NCI-H2107 treated with DMSO at 0.1 percent for 48 hours (cell line): Measurements from ENCODE around the gene C2orf68.
A peak's percentile ranks its signal among the peaks of the same experiment; 100 is the strongest.
"Not testable (repeated sequence)": the region's sequence is repeated elsewhere in the genome, so short reads cannot be mapped to it uniquely, and the experiment has no call there.

Experiments used
- DNase-seq: peaks from one replicate; lab custom pipeline; 2025; ENCODE audit not compliant: unreplicated experiment; lab: John Stamatoyannopoulos, UW

Gene C2orf68

DNA sequence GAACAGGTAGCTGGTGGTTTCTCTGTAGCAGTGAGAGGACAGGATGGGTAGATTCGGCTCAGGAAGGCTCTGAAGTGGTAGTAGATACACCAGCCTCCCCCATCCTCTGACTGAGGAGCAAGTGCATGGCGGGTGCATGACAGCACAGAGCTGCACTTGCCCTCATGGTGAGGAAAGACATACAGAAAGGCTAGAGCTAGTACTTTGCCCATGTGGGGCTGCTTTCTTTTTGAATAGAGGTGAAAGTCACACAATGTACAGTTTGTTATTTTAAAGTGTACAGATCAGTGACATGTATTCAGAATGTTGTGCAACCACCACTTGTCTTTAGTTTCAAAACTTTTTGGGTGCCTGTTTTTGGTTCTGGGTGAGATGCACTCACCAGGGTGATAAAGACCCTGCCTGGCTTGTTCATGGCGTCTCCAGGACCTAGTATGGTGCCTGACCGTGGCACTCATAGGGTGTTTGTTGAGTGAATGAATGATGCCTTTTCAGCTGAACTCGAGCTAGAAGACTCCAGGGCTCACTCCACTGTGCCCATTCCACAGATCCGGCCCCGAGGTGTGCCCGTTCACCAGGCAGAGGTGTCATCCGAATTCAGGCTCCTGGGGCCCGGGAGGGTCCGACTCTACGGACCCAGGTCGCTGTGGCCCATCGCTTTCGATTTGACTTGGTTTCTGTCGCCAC lies 28.1 kb downstream of the C2orf68 start:
- DNase-seq: no peak

DNA sequence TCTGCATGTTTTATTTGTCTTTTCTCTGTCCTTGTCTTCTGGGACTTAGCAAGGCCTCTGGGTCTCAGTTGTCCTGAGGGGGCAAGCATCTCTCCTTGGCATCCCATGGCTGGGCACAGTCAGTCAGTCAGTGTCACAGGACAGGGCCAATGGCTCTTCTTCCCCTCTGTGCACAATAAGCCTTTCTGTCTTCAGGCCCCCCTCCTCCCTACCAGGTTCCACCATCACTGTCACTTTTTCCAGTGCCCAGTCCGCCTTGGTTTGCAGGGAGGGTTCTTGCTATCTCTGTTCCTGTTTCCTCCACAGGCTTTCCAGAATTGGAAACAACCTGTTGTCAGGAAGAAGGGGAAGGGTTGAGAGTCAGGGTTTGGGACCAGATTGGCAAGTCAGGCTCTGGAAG lies 29.4 kb downstream of the C2orf68 start:
- no peak for DNase-seq

DNA sequence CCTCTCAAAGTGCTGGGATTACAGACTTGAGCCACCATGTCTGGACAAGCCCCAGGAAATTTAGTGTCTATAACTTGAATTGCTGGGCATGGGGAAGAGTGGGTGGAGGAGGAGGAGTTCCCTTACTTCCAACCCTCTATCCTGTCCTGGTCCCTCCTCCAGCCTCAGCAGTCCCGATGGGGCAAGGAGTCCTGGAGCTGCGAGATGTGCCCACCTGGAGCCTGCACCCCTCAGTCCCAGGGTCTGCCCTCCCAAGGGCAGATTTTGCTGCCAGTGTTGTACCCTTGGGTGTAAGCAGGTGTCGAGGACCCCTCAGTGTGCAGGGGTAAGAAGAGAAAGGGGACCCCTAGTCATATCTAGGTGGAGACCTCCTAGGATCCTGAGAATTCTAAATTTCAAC lies 31.7 kb downstream of the C2orf68 start:
- no peak for DNase-seq

DNA sequence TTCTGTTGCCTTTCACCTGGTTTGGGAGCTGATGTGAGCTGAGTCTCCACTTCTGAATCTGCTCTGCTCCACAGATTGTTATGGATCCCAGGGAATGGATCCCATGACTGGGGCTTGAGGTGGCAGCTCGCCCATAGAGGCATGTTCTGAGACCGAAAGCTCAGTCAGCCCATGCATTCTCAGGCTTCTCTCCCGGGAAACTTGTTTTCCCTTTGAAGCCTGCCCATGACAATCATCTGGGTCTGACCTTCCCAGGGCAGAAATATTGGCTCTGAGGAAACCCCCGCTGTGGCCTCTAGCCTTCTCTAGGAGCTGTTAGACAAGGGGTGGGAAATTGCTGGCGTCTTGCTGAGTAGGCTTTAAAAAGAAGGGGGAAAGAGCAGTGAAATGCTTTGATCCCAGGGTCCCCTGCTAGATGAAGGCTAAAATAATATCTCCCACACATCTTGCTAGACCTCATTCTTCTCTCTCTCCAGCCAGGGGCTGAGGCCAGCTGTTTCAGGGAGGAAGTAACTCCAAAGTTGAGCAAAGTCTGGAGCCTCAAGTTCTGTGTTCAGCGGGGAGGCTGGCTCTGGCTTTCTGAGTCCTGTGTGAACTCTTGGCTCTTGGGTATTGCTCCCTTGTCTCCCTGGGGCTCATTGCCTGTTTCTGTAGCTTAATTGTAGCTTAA lies 32.5 kb downstream of the C2orf68 start:
- DNase-seq: no peak

DNA sequence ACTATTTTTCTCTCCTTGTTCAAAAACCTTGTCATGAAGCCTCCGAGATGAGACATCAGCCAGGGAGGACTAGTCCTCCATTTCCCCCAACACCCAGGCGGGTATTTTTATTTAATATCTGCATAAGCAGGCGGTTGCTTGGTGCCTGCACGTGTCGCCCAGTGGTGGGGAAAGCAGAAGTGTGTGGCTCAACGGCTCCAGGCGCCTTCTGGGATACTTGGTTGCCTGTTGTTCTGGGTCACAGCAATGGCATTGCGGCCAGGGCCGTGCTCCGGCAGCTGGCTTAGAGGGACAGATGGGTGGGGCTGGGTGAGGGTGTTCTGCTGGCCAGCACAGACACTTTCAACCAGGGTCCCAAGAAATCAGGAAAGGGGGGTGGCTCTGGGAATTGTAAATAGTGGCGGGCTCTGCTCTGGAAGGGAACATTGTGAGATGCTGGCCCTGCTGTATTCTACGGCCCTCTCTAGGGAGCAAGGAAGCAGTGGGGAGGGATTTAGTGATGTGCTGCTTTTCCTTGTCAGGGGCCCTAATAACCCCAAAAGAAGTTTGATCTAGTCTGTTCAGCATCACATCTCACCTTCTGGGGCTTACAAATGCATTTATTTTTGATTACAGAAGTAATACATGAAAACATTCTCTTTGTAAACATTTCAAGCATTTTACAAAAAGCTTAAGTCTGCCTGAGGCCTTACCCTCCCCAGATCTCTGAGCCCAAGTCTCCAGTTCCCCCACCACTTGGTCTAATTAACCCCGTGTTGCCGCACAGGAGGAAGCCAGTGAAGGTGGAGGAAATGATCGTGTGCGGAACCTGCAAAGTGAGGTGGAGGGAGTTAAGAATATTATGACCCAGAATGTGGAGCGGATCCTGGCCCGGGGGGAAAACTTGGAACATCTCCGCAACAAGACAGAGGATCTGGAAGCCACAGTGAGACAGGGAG lies 33.4 kb downstream of the C2orf68 start:
- DNase-seq: no peak

DNA sequence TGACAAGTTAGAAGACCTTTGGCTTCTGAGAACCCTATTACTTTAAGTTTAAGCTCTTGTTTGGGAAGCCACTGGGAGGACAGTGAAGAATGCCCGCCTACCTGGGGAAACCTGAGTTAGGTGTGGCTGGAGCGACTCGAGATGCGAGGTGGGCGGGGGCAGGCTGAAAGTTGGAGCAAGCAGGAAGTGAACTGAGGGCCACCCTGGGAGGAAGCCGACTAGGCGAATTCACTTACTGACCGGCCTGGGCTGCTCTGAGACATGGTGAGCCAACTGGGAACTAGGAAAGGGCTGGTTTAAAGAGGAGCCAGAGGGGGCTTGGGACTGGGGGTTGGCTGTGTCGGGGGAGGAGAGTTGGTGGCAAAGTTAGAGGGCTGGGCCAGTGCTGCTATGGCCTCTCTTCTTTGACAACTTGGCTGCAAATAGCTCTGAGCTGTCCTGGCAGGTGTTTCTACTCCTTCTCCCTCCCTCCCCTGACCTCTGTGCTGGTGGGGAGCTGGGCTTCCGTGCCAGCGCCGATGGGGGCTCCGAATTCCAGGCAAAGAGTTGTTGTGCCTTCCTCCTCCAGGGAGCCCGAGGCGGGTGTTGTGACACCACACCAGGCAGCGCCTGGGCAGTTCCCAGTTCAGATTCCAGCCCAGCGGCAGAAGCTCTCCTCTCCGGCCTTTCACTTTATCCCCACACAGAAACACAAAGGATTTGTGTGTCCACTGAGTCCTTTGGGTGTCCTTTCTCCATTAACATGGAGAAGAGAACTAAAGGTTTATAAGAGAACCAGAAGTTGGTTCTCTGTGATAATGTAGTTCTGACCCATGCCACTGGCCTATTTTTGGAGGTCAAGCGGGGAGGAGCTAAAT lies 34.3 kb downstream of the C2orf68 start, which contains the start of gene VAMP8:
TSS of gene VAMP8 (plus strand) at position 201 of the 857 bp plus-strand sequence. CDS start at position 262, 61 bp downstream.
- DNase-seq: no peak

DNA sequence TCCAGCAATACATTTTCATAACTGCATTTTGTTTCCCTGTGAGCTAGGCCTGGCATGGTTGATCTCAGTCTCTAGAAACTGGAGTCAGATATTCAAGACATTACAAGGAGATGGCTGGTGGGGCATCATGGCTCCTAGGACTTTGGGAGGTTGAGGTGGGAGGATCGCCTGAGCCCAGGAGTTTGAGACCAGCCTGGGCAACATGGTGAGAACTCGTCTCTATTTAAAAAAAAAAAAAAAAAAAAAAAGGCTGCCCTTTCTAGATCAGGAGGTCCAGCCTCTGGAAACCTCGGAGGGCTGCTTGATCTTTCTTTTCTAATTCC lies 34.8 kb downstream of the C2orf68 start:
- no peak for DNase-seq

DNA sequence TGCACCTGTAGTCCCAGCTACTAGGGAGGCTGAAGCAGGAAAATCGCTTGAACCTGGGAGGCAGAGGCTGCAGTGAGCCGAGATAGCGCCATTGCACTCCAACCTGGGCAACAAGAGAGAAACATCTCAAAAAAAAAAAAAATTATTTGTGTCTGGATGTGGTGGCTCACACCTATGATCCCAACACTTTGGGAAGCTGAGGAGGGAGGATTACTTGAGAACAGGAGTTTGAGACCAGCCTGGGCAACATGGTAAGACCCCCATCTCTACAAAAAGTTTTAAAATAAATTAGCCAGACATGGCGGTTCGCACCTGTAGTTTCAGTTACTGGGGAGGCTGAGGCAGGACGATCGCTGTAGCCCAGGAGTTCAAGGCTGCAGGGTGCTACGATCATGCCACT lies 36.1 kb downstream of the C2orf68 start:
- no peak for DNase-seq

DNA sequence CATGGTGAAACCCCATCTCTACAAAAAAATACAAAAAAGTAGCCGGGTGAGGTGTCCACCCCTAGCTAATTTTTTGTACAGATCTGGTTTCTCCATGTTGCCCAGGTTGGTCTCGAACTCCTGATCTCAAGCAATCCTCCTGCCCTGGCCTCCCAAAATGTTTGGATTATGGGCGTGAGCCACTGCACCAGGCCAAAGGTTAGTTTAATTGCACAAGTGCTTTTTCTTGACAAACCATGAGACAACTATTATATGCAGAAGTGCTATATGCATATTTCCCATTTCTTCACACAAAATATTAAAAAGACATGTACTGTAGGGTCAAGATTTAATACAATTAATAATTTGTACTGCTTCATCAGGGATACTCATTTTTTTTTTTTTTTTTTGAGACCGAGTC lies 45.6 kb downstream of the C2orf68 start:
- no peak for DNase-seq

DNA sequence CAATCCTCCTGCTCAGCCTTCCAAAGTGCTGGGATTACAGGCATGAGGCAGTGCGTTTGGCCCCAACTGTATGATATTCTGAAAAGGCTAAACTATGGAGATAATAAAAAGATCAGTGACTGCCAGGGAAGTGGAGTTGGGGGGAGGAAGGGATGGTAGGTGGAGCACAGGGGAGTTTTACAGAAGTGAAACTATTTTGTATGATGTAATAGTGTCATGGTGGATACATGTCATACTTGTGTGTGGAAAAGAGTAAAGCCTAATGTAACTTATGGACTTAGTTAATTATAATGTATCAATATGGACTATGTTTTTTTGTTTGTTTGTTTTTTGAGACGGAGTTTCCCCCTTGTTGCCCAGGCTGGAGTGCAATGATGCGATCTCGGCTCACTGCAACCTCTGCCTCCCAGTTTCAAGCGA lies 47.7 kb downstream of the C2orf68 start:
- DNase-seq: no peak

DNA sequence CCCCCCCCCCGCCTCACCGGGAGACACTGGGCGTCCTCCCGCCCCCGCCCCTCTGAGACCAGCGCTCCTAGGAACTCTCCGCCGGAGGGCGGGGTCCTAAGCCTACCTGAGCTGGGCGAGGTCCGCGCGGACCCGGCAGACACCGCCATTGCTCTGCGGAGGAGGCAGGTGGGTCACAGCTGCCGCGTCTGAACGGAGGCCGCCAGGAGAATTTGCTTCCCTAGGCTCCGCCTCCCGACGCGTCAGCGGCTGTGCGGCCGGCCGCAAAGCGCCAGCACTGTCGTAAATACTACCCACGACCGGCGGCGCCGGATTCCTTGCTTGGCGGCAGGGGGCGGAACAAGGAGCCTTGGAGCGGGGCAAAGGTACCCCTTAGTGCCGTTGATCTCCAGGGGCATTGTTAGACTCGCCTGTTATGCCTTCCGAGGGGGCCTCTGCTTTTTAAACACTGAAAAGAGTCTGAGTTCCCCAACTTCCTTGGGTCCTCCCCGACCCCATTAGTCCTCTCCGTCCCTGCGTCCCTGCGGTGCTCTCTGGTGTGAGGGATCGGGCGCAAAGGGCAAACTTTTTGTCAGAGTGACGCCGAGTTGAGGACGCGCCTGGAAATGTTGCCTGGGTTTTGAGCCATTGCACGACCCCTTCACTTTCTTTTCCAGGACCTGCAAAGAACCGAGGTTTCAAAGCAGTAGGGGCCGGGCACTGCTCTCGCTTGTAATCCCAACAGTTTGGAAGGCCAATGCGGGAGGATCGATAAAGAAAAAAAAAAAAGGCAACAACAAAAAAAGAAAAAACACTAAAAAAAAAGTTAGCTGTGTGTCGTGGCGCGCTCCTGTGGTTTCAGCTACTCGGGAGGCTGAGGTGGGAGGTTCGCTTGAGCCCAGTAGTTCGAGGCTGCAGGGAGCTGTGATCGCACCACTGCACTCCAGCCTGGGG lies 50.3 kb downstream of the C2orf68 start, which contains the start of gene GGCX:
TSS of gene GGCX (minus strand) at position 214 of the 933 bp plus-strand sequence. CDS start at position 149, 65 bp downstream.
- peak; percentile 88 for DNase-seq

DNA sequence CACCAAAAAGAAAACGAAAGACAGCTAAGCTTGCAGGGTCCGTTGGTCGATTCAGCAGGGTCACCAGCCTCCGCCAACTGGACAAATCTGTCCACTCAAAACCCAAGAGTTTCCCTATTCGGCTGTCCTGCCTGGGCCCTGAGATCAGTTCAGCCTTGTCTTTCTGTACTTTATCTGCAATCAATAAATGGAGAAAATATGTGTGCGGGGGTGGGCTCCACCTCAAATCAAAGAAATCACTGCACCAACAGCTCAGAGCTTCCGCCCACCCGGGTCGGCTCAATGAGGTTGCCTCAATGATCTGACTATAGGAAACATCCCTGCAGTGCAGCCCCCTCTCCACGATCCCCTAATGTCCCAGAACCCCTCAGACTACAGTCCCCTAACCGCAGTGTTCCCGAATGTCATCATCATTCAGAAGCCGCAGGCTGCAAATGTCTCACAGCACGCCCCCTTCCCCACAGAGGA lies 51.0 kb downstream of the C2orf68 start:
- no peak for DNase-seq

DNA sequence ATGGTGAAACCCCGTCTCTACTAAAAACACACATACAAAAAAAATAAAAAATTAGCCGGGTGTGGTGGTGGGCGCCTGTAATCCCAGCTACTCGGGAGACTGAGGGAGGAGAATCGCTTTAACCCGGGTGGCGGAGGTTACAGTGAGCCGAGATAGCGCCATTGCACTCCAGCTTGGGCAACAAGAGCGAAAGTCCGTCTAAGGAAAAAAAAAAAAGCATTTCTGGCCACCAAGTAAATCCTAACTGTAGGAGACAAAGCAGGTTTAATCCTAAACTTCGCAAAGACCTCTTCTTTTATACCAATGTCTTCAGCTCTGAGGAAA lies 51.5 kb downstream of the C2orf68 start:
- DNase-seq: not testable (repeated sequence)

DNA sequence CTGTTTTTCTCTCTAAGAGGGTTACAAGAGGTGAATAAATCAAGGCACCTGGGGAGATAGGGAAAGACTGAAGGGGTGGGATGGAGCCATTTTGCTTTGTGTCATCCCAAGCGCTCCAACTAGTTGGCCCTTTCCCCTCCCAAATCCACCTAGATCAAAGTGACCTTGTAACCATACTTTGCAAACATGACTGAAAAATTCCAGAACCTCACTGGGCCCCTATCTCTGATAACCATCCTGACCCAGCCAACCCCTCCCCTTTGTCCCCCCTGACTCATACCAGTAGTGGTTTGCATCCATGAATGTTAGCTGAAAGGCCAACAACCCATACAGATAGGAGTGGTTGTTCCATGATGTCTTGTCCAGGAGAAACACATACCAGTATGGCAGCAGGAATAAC lies 53.7 kb downstream of the C2orf68 start:
- no peak for DNase-seq

DNA sequence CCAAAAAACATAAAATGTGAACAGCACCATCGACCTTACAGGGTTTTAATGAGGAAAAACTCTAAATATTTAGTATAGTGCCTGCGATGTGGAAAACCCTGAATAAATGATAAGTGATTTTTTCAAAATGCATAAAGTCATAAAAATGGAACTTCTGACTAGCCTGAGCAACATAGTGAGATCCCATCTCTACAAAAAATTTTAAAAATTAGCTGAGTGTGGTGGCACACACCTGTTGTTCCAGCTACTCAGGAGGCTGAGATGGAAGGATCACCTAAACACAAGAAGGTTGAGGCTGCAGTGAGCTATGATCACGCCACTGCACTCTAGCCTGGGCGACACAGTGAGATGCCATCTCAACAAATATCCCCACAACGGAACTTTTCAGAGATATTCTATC lies 54.7 kb downstream of the C2orf68 start:
- DNase-seq: no peak
